ENCODE data around the gene CYP8B1.

DNA sequence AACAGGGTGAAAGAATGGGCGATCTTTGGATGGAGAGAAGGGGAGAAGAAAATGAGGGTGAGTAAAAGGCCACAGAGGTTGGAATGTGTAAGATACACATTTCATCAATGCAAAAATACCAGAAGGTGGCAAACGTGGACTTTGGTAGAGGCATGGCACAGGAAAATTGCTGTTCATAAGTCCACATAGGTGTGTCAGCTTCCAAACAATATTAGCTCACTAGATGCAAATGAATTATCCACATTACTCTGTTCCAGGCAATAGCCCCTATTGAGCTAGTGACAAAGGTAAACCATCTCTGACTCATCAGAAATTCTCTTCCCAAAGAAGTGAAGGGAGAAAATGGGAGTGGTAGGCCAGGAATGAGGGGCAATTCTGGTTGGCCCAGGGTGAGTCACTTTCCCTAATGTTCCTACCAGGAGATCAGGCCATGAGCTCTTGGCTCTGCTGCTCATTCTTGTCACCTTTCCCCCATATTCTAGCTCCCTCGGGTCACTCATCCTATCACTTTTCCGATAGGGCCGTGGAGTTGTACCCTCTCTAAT is 46.5 kb downstream of the CYP8B1 start:
- TF ChIP-seq, protein P1, sequence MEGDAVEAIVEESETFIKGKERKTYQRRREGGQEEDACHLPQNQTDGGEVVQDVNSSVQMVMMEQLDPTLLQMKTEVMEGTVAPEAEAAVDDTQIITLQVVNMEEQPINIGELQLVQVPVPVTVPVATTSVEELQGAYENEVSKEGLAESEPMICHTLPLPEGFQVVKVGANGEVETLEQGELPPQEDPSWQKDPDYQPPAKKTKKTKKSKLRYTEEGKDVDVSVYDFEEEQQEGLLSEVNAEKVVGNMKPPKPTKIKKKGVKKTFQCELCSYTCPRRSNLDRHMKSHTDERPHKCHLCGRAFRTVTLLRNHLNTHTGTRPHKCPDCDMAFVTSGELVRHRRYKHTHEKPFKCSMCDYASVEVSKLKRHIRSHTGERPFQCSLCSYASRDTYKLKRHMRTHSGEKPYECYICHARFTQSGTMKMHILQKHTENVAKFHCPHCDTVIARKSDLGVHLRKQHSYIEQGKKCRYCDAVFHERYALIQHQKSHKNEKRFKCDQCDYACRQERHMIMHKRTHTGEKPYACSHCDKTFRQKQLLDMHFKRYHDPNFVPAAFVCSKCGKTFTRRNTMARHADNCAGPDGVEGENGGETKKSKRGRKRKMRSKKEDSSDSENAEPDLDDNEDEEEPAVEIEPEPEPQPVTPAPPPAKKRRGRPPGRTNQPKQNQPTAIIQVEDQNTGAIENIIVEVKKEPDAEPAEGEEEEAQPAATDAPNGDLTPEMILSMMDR (IDR thresholded peaks at IDR 0.05; ENCODE audit: low read depth, low read length, poor library complexity, severe bottlenecking) = no peak
- no peak for TF ChIP-seq EZH2phosphoT487 (IDR thresholded peaks at IDR 0.05; ENCODE audit: borderline replicate concordance, low read length)

Data from DOHH2 (cell line).